ENCODE results near the gene SEBOX. TPM values are rescaled to one million over a fixed set of nuclear protein-coding genes. Genes with fewer than 3 reads are reported as not detected.
"Not testable (repeated sequence)": the region's sequence is repeated elsewhere in the genome, so short reads cannot be mapped to it uniquely, and the experiment has no call there.

SEBOX gene
- polyA plus RNA-seq, 4 donors = not detected

DNA sequence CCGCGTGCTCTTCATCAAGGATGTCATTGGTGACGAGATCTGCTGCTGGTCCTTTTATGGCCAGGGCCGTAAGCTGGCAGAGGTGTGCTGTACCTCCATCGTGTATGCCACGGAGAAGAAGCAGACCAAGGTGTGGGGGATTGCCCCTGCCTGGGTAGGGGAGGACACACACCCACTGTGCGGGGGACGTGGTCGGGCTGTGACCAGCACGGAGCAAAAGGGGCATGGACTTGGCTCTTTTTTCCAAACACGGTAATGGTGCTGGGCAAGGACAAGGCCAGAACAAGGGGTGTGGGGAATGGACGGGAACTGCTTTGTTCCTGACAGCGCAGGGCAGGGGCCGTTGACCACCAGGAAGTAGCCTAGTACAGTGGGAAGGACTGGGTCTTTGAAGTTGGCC, 22.7 kb downstream of the SEBOX start:
- no peak for DNase-seq (ENCODE audit: low read depth in 4 of 4, low spot score in 3 of 4)

DNA sequence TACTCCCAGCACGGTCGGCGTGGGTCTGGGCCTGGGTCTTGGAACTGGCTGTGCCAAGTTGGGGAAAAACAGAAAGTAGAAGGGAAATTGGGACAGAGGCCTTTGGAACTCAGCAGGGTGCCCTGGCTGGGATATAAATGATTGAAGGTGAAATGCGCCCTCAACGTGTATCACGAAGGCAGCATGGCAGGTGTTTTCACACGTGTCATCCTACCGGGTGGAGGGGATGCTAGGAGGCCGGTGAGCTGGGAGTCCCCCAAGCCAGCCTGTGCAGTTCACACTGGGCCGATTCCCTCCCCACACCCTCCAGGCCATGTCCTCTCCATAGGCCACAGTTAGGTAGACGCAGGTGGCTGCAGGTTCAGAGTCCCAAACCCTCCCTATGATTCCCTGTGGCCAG, 23.5 kb downstream of the SEBOX start:
- DNase-seq (ENCODE audit: low read depth in 4 of 4, low spot score in 3 of 4) = no peak

DNA sequence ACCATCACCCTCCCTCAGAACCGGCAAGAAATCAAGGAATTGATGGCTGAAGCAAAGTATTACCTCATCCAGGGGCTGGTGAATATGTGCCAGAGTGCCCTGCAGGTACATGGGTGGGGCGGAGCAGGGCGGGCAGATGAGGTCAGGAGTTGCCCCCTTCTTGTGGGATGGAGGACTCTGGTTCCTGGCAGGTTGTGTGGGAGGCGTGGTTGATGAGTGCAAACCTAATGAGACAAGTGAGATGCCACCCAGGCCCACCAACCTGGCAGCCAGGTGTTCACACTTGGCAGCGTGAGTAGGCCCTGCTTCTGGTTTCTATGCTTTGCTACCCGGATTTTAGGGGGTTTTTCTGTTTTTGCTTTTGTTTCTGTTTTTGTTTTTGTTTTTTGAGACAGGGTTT, 24.6 kb downstream of the SEBOX start:
- DNase-seq (ENCODE audit: low read depth in 4 of 4, low spot score in 3 of 4) = no peak

DNA sequence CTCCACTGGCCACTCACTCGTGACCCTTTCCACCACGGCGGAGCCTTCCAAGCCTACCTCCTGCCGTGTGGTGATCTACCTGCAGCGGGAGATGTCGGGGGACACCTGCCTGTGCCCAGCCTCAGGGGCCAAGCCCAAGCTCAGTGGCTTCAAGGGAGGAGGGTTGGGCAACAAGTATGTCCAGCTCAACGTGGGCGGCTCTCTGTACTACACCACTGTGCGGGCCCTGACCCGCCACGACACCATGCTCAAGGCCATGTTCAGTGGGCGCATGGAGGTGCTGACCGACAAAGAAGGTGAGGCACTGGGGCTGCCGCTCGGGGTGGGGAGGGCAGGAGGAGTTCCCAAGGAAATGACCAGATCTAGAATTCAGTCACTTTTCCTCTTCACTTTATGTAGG, 25.6 kb downstream of the SEBOX start:
- DNase-seq (ENCODE audit: low read depth in 4 of 4, low spot score in 3 of 4) = no peak

DNA sequence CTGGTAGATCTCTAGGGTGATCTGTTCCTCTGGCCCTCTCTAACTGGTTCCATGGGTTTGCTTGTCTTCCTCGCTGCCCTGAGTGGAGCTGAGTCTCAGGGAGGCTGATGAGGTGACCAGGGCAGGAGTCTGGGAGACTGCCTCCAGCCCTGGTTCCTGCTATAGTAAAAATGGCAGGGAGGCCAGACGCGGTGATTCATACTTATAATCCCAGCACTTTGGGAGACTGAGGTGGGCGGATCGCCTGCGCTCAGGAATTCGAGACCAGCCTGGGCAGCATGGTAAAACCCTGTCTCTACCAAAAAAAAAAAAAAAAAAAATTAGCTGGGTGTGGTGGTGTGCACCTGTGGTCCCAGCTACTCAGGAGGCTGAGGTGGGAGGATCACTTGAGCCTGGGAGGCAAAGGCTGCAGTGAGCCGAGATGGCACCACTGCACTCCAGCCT, 26.2 kb downstream of the SEBOX start:
- DNase-seq (ENCODE audit: low read depth in 4 of 4, low spot score in 3 of 4) = not testable (repeated sequence)

DNA sequence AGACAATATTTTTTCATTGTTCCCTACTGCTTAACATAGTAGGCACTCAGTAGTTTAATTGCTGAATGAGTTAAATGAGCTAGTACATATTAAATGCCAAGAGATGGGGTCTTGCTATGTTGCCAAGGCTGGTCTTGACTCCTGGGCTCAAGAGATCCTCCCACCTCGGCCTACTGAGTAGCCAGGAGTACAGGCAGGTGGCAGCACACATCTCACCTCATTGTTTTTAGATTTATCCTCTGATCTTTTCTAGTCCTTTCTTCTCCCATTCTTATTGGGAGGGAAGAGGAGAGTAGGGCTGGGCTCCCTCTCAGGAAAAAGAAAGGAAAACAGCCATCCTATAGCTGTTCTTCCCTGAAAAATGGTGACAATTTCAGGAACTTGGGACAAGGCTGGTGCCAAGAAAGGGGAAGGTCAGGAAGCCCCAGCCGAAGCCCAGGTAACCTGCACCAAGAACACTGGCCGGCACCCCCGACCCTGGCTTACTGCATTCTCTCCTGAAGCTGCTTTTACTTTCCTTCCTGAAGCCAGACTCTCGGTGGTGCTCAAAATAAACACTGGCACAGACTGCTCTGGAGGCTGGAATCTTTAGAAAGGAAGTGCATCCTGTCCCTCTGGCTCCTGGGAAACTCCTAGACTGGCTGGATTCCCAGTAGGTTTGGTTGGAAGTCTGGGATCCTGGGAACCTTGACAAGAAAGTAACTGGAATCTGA, 26.8 kb downstream of the SEBOX start:
- no peak for DNase-seq (ENCODE audit: low read depth in 4 of 4, low spot score in 3 of 4)

DNA sequence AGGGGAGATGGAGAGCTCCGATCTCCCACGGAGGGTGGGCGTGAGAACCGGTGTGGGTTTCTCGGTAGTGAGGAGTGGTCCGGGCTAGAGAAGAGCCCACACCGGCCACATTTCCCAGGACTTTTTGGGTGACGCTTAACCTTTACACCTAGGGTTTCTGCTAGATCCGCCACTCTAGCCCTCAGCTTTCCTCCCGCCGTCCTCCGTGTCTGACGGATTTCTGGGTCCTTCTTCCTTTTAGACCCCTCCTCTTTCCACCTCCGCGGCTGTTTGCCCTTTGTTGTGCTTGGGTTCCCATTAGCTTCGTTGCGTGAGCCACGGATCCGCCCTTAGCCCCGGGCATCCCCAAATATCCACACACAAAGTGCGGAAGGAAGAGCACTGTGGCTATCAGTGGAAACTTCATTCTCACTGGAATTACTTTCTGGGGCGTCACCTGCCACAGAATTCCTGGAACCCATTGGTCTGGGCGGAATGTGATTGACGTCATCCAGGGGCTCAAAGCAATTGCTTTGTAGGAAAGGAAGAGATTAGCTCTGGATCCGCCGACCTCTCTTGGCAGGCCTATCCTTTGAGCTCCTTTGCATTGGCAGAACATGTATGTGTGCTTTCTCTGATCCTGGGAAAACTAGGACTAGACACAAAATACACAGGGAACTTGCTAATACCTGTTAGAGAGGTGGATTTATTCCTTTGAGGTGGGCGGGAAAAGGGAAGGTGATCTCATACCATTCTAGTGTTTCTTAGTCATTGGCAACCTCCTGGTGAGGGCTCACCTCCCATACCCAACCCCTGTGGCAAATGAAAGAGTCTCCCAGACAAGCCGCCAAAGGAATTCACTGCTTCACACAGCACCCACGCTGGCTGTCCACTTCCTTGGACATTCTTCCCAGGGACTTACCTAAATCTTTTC, 28.8 kb downstream of the SEBOX start:
- peak in 2 of 4 donors; percentile 60 to 76 for DNase-seq (ENCODE audit: low read depth in 4 of 4, low spot score in 3 of 4)

DNA sequence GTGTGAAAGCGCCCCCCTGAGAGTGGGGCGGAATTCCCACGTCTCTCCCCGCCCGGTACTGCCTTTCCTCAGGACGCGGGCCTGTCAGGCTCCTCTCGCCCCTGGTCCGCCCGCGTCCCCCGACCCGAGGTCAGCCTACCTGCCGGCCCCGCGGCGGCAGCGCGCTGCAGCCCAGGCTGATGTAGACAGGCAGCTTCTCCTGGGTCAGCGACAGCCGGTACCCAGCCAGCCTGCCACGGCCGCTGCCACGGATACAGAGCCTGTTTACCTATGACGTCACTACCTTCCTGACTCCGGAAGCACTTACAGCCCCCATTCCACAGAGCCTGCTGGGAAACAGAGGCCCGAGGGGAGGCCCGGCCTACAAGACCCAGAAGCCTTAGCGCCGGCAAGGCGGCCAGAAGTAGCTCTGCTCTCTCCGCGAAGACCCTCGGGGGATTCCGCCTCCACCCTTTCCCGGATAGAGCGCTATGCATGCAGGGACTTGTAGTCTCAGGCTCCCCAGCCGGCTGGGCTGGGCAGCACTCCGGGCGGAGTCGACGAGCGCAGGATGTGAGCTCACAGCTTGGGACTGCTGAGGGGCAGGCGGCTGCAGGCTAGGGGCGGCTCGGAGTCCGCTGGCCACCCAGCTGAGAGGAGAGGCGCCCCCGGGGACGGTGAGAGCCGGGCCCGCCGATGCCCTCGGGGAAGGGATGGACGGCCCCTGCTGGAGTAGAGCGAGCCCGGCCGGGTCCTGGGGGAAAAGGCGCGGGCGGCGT, 29.6 kb downstream of the SEBOX start, which contains the start of the genes IFT20 and TNFAIP1:
IFT20 (minus strand) TSS at position 272 of the 758 bp plus-strand sequence. CDS start 3,487 bp downstream, outside the sequence.
TNFAIP1 (plus strand) TSS at position 561 of the 758 bp plus-strand sequence. CDS start 3,761 bp downstream, outside the sequence.
- DNase-seq (ENCODE audit: low read depth in 4 of 4, low spot score in 3 of 4) = peak; percentile 98 to 100 (median 98)

DNA sequence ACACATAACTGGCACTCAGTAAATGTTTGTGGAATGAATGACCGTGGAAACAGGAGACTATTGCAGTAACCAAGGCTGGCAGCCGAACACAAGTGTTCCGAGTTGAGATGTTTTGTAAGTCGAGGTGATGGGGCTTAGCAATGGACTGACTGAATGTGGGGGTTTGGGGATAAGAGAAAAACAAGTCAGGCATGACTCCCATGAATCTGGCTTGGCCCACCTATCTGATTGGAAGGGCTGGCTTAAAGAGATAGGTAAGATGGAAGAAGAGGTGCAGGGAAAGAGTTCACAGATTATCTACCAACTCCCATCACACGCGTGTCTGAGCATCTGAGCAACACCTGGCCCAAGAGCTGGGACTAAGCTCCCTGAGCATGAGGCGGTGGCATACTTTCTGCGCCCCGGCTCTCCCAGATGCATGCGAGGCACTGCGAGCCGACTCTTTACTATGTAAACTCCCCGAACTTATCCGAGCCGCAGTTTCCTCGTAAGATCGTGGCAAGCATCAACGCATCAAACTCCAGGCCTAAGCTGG, 30.3 kb downstream of the SEBOX start:
- no peak for DNase-seq (ENCODE audit: low read depth in 4 of 4, low spot score in 3 of 4)

DNA sequence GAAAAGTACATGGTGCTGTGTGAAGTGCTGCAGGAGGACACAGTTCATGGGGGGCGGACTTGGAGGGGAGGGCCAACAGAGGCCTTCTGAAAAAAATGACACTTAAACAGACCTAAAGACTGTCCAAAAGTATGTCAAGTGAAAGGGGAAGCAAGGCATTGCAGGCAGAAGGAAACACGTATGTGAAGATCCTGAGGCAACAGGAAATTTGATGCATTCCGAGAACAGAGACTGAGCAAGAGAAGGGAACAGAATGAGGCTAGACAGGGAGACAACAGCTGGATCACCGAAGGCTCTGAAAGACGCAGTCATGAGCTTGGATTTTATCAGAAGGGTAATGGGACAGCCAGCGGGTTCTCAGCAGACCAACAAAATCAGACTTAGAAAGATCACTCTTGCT, 30.8 kb downstream of the SEBOX start:
- no peak for DNase-seq (ENCODE audit: low read depth in 4 of 4, low spot score in 3 of 4)

DNA sequence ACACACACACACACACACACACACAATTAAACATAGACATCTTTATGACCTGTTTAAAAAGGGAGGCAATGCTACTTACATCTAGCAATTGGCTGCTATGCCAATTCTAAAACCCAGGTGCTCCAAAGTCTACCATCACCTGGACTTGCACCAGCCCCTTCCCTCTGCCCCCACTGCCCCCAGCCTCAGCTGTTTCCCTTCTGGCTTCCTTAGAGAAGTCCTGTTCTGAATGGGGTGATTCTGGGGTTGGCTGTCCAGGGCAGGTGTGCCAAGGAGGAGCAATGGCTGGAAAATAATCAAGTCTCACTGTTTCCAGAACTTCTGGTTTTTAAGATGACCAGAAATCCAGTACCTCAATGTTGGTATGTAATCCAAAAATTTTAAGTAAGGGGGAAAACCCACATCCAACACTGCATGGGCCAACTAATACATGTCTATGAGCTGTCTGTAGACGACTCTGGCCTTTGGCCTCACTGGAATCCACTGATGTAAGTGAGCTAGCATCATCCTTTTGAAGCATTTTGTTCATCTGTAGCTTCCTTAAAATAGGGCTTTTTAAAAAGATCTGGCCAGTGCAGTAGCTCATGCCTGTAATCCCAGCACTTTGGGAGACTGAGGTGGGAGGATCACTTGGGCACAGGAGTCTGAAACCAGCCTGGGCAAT, 31.8 kb downstream of the SEBOX start:
- no peak for DNase-seq (ENCODE audit: low read depth in 4 of 4, low spot score in 3 of 4)

DNA sequence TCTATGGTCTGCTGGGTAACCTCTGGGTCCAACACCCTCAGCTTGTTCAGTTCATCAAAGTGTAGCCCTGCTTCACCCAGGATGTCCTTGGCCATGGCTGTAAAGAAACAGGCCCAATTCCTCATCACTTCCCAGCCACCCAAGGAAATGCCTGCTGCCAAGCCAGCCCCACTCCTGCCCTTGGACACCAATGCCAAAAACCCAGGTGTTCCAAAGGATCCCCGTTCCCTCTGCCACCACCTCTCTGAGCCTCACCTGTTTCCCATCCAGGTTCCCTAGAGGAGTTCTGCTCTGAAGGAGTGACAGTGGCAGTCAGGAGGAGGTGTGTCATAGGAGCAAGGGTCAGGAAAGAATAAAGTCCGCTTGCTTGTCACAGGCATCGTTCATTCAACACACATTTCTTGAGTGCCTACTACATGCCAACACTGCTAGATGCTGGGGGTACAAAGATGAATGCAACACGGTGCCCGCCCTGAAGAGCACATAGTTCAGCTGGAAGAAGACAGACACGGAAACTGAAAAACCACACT, 33.0 kb downstream of the SEBOX start:
- DNase-seq (ENCODE audit: low read depth in 4 of 4, low spot score in 3 of 4) = no peak

DNA sequence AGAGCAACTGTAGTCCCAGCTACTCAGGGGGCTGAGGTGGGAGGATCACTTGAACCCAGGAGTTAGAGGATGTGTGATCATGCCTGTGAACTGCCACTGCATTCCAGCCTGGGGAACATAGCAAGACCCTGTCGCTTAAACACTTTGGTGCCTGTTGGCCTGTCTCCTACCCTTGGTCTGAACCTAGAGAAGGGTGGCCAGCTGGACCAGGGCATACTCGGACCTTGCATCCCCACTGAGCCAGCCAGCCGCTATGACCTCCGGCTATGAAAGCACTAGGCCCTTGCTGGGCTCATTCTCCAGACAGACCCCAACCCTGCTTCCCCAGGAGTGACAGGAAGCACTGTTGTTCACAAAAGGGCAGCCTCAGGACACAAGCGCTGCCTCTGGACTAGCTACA, 34.3 kb downstream of the SEBOX start:
- no peak for DNase-seq (ENCODE audit: low read depth in 4 of 4, low spot score in 3 of 4)

DNA sequence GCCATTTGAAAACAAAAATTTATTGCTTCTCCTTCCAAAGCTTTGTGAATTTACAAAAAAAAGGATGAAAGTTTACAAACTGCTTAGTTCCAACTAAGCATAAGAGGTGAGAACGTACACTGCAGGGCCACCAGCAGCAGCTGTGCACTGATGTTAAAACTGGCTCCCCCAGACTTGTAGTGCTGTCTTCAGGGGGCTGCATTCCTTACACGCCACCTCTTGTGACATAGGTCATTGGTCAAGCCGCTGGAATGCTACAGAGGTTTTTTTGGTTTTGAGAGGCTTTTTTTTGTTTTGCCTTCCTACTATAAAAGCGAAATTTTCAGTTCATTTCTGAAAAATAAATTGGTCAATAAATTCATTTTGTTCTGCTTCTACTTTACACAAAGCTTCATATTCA, 36.7 kb downstream of the SEBOX start:
- no peak for DNase-seq (ENCODE audit: low read depth in 4 of 4, low spot score in 3 of 4)

DNA sequence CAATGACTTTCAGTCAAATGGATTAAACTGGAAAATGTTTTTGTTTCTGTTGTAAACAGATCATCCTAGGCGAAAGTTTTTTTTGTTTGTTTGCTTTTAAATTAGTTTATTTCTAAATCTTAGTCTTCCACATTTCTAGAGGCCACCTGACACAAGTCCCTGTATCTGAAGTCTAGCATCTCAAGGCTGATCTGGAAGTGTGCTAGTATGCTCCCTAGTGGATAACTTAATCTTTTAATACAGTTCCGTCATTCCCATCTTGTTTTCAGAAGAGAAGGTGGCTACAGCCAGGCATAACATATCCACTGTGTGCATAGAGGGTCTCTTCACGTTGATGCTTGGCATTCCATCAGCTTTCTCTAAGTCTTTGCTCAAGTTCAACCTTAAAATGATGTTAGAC, 37.3 kb downstream of the SEBOX start:
- no peak for DNase-seq (ENCODE audit: low read depth in 4 of 4, low spot score in 3 of 4)

DNA sequence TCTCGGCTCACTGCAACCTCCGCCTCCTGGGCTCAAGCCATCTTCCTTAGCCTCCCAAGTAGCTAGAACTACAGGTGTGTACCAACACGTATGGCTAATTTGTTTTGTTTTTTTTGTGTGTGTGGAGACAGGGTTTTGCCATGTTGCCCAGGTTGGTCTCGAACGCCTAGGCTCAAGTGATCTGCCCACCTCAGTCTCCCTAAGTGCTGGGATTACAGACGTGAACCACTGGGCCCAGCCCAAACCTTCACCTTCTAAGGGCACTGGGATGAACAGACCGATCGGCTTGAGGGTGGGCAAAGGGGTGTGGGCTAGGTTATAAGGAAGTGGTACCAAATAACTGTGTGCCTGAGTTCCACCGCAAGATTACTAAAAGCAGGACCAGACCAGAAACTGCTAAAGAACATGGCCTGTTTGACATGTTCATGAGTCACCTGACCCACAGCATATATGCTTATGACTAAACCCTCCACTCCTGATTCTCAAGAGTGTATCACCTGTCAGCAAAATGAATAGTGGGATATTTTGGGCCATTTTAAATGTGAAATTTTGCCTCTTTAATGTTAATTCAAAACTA, 37.9 kb downstream of the SEBOX start:
- no peak for DNase-seq (ENCODE audit: low read depth in 4 of 4, low spot score in 3 of 4)

DNA sequence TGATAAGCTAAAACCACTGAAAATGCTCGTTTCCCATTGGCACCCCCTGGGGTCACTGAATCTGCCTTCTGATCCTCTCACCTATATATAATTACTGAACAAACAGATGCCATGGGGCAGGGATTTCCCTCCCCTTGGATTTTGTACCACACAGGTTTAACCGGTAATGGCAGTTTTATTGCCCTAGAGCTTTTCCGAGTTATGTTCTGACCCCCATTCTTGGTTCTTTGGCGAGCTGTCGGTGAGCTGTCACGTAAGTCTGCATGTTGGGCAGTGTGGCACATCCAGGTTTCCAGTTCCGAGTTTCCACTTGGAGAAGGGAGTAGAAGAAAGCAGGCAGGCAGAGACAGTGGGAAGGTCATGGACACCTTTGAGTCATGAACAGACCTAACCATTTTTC, 38.9 kb downstream of the SEBOX start:
- no peak for DNase-seq (ENCODE audit: low read depth in 4 of 4, low spot score in 3 of 4)

DNA sequence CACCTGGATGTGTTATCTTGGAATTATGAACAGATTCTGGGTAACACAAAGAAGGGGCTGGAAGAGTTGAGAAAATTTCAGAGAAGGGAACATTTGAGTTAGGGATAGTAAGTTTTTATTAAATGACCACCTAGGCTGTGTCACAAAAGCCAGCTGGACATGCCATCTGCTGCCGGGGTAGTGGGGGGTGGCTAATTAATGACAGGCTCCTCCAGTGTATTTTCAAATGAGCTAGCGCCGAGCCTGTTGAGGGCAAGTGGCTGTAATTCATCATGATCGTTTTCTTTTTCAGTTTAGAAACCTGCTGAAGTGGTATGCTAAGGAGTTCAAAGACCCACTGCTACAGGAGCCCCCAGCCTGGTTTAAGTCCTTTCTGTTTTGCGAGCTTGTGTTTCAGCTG, 39.8 kb downstream of the SEBOX start:
- DNase-seq (ENCODE audit: low read depth in 4 of 4, low spot score in 3 of 4) = no peak

DNA sequence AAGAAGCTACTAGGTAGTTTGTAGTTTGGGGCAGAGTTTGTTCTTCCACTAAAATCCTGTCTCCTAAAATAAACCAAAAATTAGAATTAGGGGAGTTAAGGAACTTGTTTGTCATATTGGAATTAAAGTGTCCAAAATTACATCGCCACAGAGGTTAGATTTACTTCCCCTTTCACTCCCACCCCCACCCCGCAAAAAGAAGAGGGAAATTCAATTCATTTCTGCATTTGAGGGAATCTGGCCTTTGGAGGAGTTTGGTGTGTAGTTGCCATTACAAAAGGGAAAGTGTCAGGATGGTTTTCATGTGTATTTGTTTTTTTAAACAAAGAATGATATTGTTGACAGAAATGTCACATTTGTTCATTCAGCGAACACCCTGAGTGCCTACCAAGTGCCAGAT, 40.2 kb downstream of the SEBOX start:
- DNase-seq (ENCODE audit: low read depth in 4 of 4, low spot score in 3 of 4) = no peak
